EH (cell line): Measurements from ENCODE around the gene RAB26.
"Not testable (repeated sequence)": the region's sequence is repeated elsewhere in the genome, so short reads cannot be mapped to it uniquely, and the experiment has no call there.

Experiments used
- DNase-seq: peaks from one replicate; pipeline ENCODE4 v3.0.0-alpha.2; 2015; ENCODE audit warnings: low read depth

Gene RAB26

DNA sequence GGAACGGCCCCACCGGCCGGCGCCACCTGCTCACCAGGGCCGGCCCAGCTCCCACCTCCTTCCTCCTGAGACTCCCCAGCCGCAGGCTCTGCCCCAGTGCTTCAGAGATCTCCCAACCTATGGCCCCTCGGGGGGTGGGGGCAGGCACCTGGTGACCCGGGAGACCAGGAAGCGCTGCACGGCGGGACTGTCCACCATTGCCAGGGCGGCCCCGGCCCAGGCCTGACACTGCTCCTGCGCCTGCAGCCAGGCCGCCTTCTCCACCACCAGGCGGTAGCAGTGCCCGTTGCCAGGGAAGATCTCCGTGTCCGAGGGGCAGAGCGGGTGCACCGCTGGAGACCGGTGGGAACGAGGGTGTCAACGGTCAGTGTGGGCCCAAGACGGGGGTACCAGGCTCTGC is 31.1 kb upstream of the RAB26 start:
- DNase-seq: not testable (repeated sequence)

DNA sequence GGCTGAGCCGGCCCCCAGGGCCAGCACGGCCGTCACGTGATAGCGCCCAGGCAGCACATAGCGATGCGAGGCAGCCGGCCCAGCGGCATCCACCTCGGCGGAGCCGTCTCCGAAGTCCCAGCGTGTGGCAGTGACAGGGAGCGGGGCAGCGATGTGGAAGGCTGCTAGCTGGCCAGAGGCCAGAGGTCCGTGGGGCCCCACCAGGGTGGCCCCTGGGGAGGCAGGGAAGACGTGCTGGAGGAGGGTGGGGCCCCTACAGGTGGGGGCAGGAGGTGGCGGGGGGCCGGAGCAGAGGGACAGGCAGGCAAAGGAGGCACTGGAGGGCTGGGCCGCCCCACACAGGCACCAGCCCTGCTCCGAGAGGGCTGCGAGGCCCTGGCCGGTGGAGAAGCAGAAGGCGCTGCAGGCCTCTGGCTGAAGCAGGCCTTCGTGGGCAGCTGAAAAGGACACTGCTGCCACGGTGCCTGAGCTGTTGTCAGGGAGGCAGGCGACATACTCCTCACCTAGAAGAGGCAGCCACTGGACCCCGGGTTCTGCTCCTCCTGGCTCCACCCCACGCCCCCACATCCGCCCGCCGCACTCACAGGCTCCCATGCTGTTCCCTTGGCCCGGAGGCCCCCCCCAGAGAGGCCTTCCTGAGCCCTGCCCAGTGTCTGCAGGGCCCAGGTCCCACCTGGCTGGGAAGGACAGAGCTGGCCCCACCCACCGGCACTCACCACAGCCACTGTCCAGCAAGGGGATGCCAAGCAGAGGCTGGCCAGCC is 30.3 kb upstream of the RAB26 start:
- not testable (repeated sequence) for DNase-seq

DNA sequence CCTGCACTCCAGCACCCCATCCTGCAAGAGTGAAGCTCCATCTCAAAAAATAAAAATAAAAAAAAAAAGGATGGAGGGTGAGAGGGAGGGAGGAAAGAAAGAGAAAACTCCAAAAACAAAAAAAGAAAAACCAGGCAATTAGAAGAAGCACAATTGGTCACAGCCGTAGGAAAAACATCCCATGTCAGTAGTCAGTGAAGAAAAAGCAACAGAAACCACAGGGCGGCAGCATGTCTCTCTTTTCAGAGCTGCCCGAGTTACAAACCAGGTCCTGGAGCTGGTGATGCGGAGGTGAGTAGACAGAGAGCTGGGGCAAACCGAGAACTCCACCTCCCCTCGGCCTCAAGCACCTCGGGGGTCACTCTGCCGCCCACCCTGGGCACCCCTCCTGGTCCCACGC is 27.1 kb upstream of the RAB26 start:
- DNase-seq: peak; percentile 80

DNA sequence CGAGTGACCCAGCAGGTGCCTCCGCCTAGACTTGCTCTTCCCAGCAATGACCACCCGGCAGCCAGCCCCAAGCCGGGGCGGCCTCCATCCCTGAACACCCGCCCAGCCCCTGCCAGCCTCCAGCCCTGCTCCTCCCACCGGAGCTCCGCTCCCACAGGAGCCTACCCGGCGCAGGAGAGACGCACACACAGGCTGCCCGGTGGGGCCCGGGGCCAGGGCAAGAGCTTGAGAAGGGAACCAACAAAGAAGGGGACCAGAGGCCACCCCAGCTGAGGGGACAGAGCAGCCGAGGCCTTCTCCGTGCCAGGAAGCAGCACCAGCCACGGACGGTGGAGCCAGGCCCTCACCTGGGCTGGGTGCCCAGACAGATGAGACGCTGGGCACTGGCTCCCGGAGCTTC is 26.6 kb upstream of the RAB26 start:
- no peak for DNase-seq

DNA sequence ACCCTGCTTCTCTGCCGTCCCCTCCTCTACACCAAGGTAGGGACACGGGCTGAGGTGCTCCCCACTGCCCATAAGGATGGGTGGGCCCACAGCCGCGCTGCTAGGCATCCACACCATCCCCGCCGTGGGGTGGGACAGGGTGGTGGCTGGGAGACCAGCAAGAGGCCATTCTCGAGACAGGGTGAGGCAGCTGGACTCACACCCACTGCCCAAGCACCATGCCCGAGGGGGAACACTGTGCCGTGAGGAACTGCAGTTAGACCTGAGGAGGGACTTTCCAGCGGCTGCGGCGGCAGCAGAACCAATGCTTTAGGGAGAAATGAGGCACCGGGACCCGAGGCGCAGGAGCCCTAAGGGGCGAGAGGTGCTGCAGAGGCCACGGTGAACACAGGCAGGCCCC is 26.0 kb upstream of the RAB26 start:
- DNase-seq: no peak

DNA sequence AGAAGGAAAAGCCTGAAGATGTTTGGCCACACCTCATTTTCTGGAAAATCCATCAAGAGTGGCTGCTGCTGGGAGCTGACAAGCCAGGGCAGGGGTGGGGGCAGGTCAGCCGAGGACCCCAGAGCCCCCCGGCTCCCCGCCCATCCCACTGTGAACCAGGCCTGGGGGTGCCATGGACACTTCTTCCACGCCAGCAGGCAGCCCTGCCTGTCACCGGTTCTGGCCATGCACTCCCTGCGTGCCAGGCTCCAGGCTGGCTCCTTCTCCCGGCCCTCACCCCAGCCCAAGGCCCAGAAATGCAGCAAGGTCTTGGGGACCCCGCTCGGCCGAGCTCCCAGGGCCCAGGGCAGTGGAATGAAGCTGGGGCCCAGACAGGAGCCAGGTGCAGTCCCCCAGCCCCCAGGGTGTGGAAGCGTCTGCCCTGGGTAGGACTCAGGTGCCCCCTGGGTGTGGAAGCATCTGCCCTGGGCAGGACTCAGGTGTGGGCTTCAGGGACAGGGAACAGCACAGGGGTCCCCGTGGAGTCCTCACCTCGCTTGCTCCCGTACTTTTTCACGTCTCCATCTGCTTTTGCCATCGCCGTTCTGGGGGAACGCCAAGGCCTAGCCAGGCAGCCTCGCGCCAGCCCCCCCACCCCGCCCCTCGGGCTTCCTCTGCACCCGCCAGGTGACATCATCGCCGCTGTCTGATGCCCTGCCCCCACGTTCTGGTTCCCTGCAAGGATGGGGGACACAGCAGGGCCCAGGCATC is 25.3 kb upstream of the RAB26 start:
- DNase-seq: not testable (repeated sequence)

DNA sequence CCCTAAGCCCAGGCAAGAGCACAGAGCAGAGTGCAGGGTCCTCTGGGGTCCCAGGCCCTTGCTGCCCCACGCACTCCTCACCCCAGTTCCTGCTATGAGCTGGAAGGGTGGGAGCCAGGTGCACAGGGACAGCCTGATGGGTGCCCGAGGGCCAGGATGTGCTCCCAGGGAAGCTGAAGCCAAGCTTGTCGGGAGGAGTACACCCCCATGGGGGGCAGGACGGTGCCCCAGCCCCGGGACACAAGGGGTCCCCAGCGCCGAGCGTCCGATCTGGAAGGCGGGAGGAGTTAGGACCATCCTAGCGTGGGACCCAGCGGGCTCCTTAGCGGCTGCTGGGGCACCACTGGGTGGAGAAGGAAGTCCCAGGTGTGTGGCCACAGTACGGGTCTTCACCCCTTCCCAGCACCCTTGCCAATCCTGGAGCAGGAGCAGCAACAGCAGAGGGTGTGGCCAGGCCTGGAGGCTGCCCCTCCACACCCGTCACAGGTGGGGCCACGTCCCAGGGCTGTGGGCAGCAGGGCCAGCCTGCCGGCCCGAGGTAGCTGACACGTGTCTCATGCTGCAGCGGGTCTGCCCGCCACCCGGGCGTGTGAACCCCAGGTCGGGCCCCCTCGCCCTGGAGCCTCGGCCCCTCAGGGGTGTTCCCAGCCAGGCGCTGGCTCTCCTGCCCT is 24.6 kb upstream of the RAB26 start:
- not testable (repeated sequence) for DNase-seq

DNA sequence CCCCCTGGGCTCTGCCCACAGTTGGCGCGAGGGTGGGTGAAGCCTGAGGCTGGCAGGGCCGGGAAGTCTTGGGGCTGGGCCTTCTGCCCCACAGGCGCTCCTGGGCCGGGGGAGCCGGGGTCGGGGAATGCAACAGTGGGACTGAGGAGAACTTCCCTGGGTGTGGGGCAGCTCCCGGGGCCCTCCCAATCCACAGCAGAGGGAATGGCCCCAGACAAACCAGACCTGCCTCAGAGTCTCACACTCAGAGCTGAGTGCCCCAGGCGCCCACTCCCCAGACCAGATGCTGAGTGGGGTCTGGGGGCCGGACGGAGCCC is 24.1 kb upstream of the RAB26 start:
- DNase-seq: not testable (repeated sequence)

DNA sequence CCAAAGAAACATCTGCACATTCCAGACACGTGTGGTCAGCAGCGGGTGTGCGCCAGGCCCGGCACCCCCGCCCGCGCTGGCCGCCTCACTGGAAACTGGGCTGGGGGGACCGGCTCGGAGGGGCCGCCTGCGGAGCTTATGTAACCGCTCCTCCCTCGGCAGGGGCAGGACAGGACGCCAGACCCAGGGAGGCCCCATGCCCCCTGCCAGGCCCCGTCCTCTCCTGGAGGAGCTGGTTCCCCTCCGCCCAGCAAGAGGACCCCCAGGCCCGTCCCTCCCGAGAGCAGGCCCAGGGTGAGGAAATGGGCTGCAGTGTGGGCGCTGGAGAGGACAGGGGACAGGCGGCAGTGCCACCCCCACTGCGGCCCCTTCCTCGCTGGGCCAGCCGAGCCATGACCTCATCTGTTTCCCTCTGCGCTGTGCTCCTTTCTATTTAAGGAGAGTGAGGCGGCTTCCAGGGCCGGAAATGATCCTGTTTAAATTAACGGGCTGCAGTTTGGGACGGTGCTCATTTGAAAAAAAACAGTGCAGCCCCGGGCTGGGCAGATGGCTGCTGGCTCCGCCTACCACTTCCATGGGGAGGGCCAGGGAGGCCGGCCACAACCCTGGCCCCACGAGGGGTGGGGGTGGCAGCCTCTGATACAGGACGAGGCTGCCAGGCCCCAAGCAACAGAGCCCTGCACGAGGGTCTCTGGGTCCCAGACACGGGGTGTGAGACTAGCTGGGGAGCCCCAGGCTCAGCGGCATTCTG is 23.6 kb upstream of the RAB26 start:
- peak; percentile 93 for DNase-seq

DNA sequence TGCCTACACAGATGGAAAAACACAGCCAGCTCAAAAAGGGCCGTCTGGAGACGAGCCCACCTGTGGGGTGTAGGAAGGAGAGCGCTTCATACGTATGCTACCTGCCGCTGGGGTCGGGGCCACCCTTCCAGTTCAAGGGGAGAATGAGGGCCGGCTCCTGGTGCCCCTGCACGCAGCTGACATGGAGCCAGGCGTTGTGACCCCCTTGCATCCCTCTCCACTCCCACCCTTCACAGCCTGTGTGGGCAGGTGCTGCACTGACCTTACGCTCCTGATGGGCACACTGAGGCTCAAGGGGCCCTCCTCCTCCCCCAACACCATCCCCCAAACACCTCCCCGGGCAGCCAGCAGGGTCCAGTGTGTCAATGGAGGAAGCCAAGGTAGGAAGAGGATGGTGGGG is 22.8 kb upstream of the RAB26 start:
- not testable (repeated sequence) for DNase-seq

DNA sequence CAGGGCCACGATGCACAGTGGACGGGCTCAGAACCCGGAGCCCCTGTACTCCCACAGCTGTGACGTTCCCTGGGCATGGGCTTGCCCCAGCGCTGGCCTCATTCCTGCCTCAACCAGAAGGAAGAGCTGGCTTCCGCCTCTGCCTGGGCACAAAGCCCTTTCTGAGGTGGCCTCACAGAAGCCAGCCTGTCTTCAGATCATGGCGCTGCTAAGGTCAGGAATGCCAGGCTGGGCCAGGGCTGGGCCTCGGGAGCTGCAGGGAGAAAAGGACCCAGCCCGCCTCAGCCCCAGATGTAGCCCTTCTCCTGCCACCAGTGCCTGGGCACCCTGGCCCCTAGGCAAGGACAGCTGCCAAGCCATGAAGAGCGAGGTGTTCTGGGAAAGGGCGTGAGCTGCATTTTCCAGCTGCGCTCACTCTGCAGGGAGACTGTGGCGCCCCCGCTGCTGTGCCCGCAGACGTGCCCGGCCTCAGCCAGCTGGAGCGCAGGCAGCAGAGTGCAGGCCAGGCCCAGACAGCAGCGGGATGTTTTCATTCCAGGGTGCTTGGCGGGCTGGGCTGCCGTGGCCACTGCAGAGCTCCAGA is 22.2 kb upstream of the RAB26 start:
- peak; percentile 43 for DNase-seq

DNA sequence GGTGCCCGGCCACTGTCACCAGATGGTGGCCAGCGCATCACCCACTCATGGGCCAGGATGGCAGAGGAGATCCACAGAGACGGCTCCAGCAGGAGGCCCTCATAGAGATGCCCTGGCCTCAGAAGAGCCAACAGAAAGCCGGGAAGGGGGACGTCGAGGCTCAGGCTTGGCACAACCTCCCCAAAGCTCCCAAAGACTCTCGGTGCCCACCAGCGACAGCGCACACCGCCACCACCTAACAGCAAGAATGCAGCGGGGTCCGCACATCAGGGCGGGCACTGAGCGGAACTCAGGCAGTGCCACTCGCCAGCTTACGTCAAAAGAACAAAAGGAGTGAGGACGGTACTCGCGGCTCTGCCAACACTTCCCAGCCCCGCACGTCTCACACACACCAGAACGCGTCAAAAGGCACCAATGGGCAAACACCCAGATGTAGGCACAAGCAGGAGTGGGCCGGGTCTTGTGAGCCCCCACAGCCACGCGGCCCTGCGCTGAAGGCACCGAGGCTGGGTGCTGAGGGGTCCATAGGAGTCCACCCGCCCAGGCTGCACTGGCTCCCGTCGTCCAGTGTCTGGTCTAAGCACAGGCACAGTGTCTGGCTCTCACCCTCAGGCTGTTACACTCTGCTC is 21.4 kb upstream of the RAB26 start:
- not testable (repeated sequence) for DNase-seq

DNA sequence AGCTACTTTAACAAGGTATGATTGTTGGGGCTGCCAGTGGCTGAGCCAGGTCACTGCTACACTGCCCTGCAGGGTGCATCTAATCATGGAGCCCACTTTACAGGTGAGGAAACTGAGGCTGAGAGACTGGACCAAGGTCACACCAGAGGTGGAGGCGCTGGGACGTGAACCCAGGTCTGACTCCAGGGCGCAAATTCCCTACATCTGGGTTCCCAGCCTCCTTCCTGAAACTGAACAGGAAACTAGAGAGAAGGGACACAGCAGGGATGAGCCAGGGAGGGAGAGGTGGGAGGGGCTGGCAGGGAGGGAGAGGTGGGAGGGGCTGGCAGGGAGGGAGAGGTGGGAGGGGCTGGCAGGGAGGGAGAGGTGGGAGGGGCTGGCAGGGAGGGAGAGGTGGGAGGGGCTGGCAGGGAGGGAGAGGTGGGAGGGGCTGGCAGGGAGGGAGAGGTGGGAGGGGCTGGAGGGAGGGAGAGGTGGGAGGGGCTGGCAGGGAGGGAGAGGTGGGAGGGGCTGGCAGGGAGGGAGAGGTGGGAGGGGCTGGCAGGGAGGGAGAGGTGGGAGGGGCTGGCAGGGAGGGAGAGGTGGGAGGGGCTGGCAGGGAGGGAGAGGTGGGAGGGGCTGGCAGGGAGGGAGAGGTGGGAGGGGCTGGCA is 20.7 kb upstream of the RAB26 start:
- DNase-seq: peak; percentile 76

DNA sequence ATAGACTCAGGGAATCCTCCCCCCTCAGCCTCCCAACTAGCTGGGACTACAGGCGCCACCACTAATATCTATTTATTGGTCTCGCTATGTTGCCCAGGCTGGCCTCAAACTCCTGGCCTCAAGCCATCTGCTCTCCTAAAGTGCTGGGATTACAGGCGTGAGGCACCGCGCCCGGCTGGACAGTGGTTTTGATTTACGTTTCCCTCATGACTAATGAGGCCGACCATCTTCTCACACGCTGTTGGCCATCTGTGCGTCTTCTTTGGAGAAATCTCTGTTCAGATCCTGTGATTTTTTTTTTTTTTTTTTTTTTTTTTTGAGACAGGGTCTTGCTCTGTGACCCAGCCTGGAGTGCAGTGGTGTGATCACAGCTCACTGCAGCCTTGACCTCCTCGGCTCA is 19.2 kb upstream of the RAB26 start:
- DNase-seq: peak; percentile 92

DNA sequence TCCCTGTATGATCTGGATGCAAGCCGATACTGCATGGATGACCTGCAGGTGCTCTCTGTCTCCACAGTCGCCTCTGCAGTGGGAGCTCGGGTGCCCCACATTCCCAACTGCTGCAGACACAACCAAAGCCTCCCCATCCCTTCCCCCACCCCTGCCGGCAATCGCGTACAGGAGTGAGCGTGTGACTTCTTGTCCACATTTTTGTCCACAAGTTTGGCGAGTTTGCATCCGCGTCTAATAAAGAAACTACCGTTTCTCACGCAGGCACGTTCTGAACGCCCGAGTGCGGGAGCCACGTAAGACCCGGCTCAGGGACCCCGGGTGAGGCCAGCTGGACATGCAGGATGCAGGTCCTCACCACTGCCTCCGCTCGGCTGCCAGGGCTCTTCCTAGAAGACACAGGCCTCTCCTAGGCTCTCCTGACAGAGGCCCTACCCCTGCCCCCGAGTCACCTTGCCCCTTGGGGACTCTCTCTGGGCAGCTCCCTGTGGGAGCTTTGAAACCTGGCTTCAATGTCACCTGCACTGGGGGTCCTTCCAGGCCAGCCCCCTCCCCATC is 18.5 kb upstream of the RAB26 start:
- DNase-seq: peak; percentile 73

DNA sequence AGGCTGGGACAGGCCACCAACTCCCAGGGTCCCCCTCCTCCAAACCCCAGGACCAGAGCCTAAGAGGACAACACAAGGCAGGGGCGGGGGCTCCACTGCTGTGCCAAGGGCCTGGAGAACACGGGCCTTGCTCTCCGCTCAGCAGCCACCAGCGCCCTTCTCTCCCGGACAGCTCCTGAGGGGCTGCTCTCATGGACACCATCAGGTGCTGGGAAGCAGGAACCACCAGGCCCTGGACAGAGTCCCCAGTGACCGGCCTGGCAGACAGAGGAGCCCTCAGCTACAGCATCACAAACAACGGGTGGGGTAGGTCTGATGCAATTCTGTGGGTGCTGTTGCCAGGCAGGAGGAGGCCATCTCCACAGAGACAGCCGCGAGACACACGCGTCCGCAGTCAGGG is 14.6 kb upstream of the RAB26 start:
- peak; percentile 36 for DNase-seq

DNA sequence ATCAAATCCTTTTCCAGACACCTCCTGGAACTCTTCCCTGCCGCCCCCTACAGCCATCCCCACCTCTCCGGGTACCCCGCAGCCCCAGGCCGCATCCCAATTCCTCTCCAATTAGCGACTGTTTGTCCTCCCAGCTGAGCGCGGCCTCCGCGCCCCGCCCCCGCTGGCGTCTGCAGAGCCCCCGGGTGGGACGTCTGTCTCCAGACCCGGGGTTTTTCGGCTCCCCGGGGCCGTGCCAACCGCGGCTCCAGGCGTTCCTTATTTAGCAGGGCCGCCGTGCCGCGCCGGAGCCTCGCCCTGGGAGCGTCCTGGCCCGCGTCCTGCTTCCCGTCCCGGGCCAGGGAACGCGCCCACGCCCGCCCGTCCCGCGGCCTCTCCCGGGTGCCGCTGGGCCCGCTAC is 13.4 kb upstream of the RAB26 start:
- DNase-seq: not testable (repeated sequence)

DNA sequence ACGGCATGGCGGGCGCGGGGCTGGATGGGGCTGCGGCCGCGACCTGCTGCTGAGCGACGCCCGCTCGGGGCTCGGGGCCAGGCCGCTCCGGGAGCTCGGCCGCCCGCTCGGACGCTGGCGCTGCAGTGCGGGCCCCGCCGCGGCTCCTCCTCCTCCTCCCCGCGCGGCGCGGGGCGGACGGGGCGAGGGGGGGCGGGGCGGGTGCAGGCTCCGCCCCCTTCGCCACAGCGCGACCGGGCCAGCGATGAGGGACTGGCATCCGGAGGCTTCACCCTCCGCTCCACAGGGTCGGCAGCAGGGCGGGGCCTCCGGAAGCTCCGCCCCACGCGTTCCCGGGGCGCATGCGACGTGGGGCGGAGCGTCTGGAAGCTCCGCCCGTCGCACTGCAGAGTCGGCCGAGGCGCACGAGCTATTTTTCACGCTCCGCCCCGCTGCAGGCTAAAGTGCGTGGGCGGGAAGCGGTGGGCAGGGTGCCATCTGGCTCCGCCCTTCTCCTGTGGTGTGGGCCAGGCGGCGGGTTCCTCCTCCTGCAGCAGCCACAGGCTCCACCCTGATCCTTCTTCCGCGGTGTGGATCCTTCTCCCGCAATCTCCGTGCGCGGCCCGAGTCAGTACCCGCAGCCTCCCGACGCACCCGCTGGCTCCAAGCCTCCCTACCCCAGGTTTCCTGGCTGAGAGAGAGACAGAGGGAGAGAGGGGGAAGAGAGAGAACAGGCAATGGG is 12.5 kb upstream of the RAB26 start, which contains the start of gene PKD1:
TSS of gene PKD1 (minus strand) at position 129 of the 721 bp plus-strand sequence. CDS start 209 bp downstream, outside the sequence.
- DNase-seq: peak; percentile 92

DNA sequence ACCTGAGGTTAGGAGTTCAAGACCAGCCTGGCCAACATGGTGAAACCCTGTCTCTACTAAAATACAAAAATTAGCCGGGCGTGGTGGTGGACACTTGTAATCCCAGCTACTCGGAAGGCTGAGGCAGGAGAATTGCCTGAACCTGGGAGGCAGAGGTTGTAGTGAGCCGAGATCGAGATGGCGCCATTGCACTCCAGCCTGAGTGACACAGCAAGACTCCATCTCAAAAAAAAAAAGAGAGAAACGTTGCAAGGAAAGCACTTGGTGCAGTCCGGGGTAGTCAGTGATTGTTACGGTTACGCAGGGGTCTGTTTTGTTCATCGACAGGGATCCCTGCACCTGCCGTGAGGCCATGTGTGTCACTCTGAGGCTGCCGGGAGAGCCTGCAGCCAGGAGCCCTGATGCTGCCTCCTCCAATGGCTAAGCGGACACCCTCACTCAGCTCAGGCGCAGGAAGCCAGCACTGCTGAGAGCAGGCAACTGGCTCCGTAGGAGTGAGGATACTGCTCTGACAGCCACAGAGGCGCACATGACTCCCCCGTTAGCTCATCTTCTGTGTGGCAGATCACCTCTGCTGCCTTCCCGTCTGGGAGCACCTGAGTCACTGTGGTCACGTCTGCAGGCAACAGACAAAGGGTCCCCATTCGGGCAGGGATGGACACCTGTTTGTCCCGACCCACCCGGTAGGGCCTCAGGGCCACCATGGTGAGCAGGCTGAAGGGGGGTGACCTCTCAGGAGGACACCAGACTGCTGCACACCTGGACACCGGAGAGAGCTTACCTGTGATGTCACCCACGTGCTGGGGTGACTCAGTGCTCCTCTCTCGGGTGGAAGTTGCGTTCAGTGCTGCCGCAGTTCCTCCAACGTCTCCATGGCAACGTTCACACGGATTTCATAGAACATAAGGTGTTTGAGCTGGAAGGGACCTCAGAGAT is 5.2 kb upstream of the RAB26 start:
- DNase-seq: no peak
